Measurements from ENCODE around the gene PWWP2B.

DNA sequence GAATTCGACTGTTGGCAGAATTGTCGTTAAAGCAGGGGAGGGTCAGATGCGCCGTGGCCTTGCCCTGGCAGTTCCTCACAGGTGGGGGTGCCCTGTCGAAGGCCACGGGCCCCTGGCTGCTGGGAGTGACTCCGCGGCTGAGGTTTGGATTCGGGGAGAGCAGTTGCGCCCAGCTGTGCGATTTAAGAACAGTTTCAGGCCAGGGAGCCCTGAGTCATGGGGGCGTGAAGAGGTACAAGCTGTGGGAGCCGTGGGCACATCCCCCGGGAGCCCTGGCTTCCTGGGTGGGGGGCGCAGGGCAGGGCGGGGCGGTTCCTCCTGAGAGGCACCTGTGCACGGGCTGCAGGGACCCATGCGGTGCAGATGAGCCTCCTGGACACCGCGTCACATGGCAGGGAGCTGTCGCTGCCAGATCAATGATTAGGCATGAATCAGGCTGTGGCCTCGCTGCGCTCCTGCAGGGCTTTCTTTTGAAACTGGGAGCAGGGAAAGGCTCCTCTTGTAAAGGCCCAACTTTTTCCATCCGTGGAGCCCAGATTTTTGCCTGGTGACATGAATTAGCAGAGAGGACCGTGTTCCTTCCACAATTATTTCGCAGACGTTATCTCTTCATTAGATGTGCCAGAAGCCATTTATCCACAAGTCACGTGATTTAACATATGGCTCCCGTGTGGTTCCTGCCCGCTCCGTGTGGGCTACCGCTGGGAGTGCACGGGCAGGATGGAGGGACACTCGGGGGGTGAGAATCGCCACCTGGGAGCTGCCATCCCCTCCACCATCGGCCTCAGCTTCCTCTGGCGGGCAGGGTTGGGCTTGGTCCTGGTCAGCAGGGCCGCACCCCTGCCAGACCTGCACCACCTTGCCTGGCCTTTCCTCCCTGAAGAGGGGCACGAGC, 918 bp downstream of the PWWP2B start:
- no peak for TF ChIP-seq EZH2 (IDR thresholded peaks at IDR 0.05; ENCODE audit: low read depth, unreplicated experiment)
- TF ChIP-seq POLR2AphosphoS5 (IDR thresholded peaks at IDR 0.05; ENCODE audit: low read depth) = no peak
- TF ChIP-seq STAT1 (IDR thresholded peaks at IDR 0.05; ENCODE audit: unreplicated experiment) = no peak
